Muscle of leg (tissue), 16 donors: ENCODE results near the gene STX8. TPM values are rescaled to one million over a fixed set of nuclear protein-coding genes. Genes with fewer than 3 reads are reported as not detected.
"Not testable (repeated sequence)": the region's sequence is repeated elsewhere in the genome, so short reads cannot be mapped to it uniquely, and the experiment has no call there.

Source experiments
- DNase-seq: peaks from one replicate; pipeline ENCODE4 v3.0.0; 2013
- H3K27ac ChIP-seq: one replicate; pipeline ENCODE4 v1.5.1; 2013; ENCODE audit warnings: mild to moderate bottlenecking, low read length, control low read depth
- H3K27me3 ChIP-seq: one replicate; pipeline ENCODE4 v1.6.1; 2013; ENCODE audit warnings: low read length; ENCODE audit not compliant: control insufficient read depth, insufficient read depth
- H3K36me3 ChIP-seq: one replicate; pipeline ENCODE4 v1.6.1; 2013; ENCODE audit warnings: low read length; ENCODE audit not compliant: control insufficient read depth, insufficient read depth
- H3K4me1 ChIP-seq: one replicate; pipeline ENCODE4 v1.6.1; 2013; ENCODE audit warnings: low read length; ENCODE audit not compliant: control insufficient read depth, insufficient read depth
- H3K4me3 ChIP-seq: one replicate; pipeline ENCODE4 v1.5.1; 2013; ENCODE audit warnings: low read length, control low read depth
- H3K9me3 ChIP-seq: replicated peaks from 2 replicates; pipeline ENCODE4 v1.6.1; 2013; ENCODE audit warnings: low read depth, low read length; ENCODE audit not compliant: control insufficient read depth
- WGBS: methylation state at CpG from one replicate; pipeline ENCODE4 v1.1.5; 2013; ENCODE audit warnings: missing lambda C conversion rate; ENCODE audit not compliant: insufficient coverage; 5-methylcytosine and 5-hydroxymethylcytosine counted together
- long read RNA-seq, 11 donors: transcript quantifications; one replicate each; lab custom pipeline, GENCODE V29; 2026
- polyA plus RNA-seq, 8 donors: library from polyadenylated mRNA; unstranded; fragments of 120-200 nt; gene quantifications; one replicate each; pipeline versions ENCODE4 v1.2.1 to v1.2.3, GENCODE V29; 2013; ENCODE audit warnings: inconsistent platforms in 1 of 8, low replicate concordance in 1 of 8; ENCODE audit not compliant: insufficient read length in 8 of 8, insufficient read depth in 1 of 8
- total RNA-seq: library from RNA; stranded (reverse); fragments of 120-200 nt; gene quantifications from one replicate; pipeline ENCODE4 v1.2.4, GENCODE V29; 2013

Gene STX8, protein sequence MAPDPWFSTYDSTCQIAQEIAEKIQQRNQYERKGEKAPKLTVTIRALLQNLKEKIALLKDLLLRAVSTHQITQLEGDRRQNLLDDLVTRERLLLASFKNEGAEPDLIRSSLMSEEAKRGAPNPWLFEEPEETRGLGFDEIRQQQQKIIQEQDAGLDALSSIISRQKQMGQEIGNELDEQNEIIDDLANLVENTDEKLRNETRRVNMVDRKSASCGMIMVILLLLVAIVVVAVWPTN
- 68.8 TPM for total RNA-seq
- 10 to 100 TPM; 39.1 to 59.4 (median 44.8) TPM for polyA plus RNA-seq
- long read RNA-seq, donor 1, transcript STX8-201 (8 exons, 1,246 nt): major isoform, 8 of 9 reads
- long read RNA-seq, donor 1, partial matches to known transcripts: 0 of 9 reads
- long read RNA-seq, donor 1, other reads (novel, unspliced or antisense): 0 of 9 reads
- long read RNA-seq, donor 2, partial matches to known transcripts: 0 of 1 reads
- long read RNA-seq, donor 2, other reads (novel, unspliced or antisense): 0 of 1 reads
- long read RNA-seq, donor 3, transcript STX8-201 (8 exons, 1,246 nt): major isoform, 17 of 20 reads
- long read RNA-seq, donor 3, partial matches to known transcripts: 0 of 20 reads
- long read RNA-seq, donor 3, other reads (novel, unspliced or antisense): 0 of 20 reads
- long read RNA-seq, donor 4, transcript STX8-201 (8 exons, 1,246 nt): major isoform, 14 of 14 reads
- long read RNA-seq, donor 4, partial matches to known transcripts: 0 of 14 reads
- long read RNA-seq, donor 4, other reads (novel, unspliced or antisense): 0 of 14 reads
- long read RNA-seq, donor 5, transcript STX8-201 (8 exons, 1,246 nt): major isoform, 33 of 45 reads
- long read RNA-seq, donor 5, partial matches to known transcripts: 8 of 45 reads
- long read RNA-seq, donor 5, other reads (novel, unspliced or antisense): 0 of 45 reads
- long read RNA-seq, donor 6, transcript STX8-201 (8 exons, 1,246 nt): major isoform, 39 of 56 reads
- long read RNA-seq, donor 6, transcript STX8-212 (6 exons, 638 nt): minor isoform, 5 of 56 reads
- long read RNA-seq, donor 6, partial matches to known transcripts: 10 of 56 reads
- long read RNA-seq, donor 6, other reads (novel, unspliced or antisense): 0 of 56 reads
- long read RNA-seq, donor 7, transcript STX8-201 (8 exons, 1,246 nt): major isoform, 17 of 30 reads
- long read RNA-seq, donor 7, partial matches to known transcripts: 9 of 30 reads
- long read RNA-seq, donor 7, other reads (novel, unspliced or antisense): 0 of 30 reads
- long read RNA-seq, donor 8, transcript STX8-201 (8 exons, 1,246 nt): major isoform, 18 of 27 reads
- long read RNA-seq, donor 8, partial matches to known transcripts: 7 of 27 reads
- long read RNA-seq, donor 8, other reads (novel, unspliced or antisense): 0 of 27 reads
- long read RNA-seq, donor 9, transcript STX8-201 (8 exons, 1,246 nt): major isoform, 11 of 11 reads
- long read RNA-seq, donor 9, partial matches to known transcripts: 0 of 11 reads
- long read RNA-seq, donor 9, other reads (novel, unspliced or antisense): 0 of 11 reads
- long read RNA-seq, donor 10, transcript STX8-201 (8 exons, 1,246 nt): major isoform, 28 of 38 reads
- long read RNA-seq, donor 10, partial matches to known transcripts: 5 of 38 reads
- long read RNA-seq, donor 10, other reads (novel, unspliced or antisense): 0 of 38 reads
- long read RNA-seq, donor 11, transcript STX8-201 (8 exons, 1,246 nt): major isoform, 16 of 26 reads
- long read RNA-seq, donor 11, partial matches to known transcripts: 6 of 26 reads
- long read RNA-seq, donor 11, other reads (novel, unspliced or antisense): 0 of 26 reads

DNA sequence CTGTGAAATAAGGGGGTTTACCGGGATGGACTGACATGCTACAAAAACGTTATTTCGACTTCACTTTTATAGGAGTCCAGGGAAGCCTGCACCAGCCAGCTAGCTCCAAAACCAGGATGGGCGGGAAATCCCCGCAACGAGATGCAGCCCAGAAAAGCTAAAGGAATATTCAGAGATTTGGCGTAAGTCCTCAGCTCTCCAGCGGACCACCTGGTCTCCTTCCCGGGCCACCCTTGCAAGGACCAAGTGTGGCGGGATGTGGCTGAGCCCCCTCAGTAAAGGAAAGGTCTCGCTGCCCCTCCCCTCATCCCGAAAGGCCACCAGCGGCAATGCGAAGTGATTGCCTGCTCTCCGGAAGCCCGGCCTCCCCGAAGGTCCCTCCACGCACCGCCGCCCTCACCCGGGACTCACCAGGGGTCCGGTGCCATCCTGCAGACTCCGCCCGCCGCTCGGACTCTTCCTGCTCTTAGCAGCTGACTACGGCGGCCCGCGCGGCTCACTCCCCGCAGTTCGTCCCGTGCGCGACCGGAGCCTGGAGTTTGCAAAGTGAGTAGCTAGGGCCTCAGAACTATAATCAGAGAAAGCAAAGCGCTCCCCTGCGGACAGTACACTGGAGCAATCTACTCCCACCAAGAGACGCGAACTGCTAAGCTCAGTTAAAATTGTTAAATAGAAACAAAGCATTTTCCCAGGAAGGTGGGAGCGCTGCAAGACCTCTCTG, at the start of gene STX8:
Gene STX8 (minus strand): TSS at position 440 of the 721 bp plus-strand sequence. CDS start 12 bp downstream, at position 428.
- Histone ChIP-seq H3K9me3 (no peaks in the 10 kb centered on the region), H3K27me3 (no peaks in the 10 kb centered on the region), H3K36me3 (peaks cover under 1% of the 10 kb centered on the region), H3K27ac (peak within 1 kb of the TSS; percentile 31), H3K4me3 (peak within 1 kb of the TSS; percentile 81), H3K4me1 (peaks cover 7% of the 10 kb centered on the region)
- WGBS: 0% methylated on average over 38 of the region's 42 CpGs
- peak; percentile 94 for DNase-seq

DNA sequence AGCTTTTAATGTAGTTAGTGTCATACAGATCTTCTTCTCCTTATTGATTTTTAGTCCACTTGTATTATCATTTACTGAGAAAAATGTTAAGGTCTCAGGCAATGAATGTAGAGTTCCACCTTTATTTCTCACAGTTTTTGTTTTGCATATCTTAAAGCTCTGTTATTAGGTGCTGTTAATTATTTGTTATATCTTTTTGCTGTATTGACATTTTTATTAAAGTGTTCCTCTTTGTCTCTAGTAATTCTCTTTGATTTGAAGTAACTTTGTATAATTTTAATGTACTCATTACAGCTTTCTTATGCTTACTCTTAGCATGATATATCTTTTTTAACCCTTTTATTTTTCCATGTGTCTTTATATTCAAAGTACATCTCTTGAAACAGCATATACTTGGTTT, 47.3 kb upstream of the STX8 start:
- H3K36me3 ChIP-seq: no peaks in the 10 kb centered on the region
- no peaks in the 10 kb centered on the region for H3K27me3 ChIP-seq
- H3K4me1 ChIP-seq: no peaks in the 10 kb centered on the region
- H3K27ac ChIP-seq: no peak overlapping the region
- H3K9me3 ChIP-seq: peaks cover 15% of the 10 kb centered on the region
- no peak for DNase-seq
- no peak overlapping the region for H3K4me3 ChIP-seq

DNA sequence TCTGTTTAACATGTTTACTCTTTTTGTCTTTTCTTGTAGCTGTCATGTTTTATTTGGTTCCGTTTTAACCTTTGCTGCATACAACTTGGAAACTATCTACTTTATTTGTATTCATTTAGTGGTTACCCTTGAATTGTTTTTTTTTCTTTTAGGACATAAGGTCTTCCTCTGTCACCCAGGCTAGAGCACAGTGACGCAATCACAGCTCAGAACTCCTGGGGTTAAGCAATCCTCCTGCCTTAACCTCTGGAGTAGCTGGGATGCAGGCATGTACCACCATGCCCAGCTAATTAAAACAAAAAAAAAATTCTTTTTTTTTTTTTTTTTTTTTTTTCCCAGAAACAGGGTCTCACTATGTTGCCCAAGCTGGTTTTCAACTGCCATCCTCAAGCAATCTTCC, 39.9 kb upstream of the STX8 start:
- Histone ChIP-seq H3K36me3 (no peaks in the 10 kb centered on the region), H3K27ac (no peak overlapping the region), H3K9me3 (no peaks in the 10 kb centered on the region), H3K27me3 (no peaks in the 10 kb centered on the region), H3K4me1 (no peaks in the 10 kb centered on the region), H3K4me3 (no peak overlapping the region)
- DNase-seq: no peak
- WGBS: no CpG with 5 or more reads among the region's 2 CpGs

DNA sequence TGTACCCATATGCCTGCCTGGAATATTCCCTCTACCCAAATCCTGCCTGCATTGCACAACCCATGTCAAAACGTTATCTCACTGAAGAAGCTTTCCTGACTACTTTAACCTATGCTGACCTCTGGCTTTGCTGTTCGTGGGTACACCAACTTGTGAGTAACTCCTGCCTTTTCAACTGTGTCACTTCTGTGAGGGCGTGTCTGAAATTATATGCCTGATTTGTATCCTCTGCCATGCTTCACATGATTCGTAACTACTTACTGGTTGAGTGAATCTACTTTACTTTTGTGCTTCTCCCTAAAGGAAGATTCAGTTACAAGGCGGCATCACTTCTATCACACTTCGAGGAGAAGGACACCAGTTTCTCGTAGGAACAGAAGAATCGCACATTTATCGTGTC, 36.4 kb upstream of the STX8 start:
- Histone ChIP-seq H3K27me3 (no peaks in the 10 kb centered on the region), H3K9me3 (no peaks in the 10 kb centered on the region), H3K4me3 (no peak overlapping the region), H3K27ac (no peak overlapping the region), H3K36me3 (no peaks in the 10 kb centered on the region), H3K4me1 (no peaks in the 10 kb centered on the region)
- no peak for DNase-seq
- 63% methylated on average over 6 of the region's 9 CpGs for WGBS

DNA sequence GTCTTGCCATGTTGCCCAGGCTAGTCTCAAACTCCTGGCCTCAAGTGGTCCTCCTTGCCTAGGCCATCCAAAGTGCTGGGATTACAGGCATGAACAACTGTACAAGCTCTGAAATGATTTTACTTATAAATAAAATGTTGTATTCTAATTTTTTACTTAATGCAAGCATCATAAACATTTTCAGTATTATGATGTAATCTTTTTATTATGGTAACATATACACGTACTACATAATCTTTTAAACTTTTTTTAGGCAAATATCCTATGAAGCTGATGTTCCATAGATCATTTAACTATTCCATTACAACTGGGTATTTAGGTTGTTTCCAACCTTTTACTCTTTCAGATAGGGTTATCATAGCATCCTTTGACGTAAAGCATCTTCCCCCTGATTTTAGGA, 35.9 kb upstream of the STX8 start:
- no peaks in the 10 kb centered on the region for H3K27me3 ChIP-seq
- no peak overlapping the region for H3K4me3 ChIP-seq
- H3K9me3 ChIP-seq: no peaks in the 10 kb centered on the region
- WGBS: no CpG with 5 or more reads among the region's 2 CpGs
- no peak for DNase-seq
- H3K36me3 ChIP-seq: no peaks in the 10 kb centered on the region
- no peak overlapping the region for H3K27ac ChIP-seq
- no peaks in the 10 kb centered on the region for H3K4me1 ChIP-seq

DNA sequence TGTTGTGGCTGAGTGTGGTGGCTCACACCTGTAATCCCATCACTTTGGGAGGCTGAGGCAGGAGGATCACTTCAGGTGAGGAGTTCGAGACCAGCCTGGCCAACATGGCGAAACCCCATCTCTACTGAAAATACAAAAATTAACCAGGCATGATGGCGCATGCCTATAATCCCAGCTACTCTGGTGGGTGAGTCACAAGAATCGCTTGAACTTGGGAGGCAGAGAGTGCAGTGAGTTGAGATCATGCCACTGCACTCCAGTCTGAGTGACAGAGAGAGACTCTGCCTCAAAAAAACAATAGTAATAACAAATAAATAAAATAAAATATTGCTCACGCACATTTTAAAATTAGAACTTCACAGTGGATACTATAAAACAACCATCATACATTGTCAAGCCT, 31.4 kb upstream of the STX8 start:
- not testable (repeated sequence) for H3K27me3 ChIP-seq
- no CpG with 5 or more reads among the region's 5 CpGs for WGBS

DNA sequence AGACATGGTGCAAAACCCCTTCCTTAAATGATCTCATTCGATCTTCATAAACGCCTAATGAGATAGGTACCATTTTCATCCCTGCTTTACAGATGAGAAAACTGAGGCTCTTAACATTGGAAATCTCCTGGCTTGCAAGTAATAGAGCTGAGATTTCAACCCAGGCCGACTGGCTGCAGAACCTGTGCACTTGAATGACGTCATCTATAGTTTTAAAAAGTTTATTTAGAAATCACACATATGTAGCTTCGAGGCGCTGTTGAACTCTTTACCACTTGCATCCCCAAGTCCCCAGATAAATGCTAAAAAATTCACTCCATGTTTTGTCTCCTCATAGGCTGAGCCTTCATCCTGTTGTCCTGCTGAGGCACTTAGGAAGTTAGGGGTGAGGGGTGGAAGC, 30.8 kb upstream of the STX8 start:
- Histone ChIP-seq H3K9me3 (no peaks in the 10 kb centered on the region), H3K27ac (no peak overlapping the region), H3K36me3 (no peaks in the 10 kb centered on the region), H3K27me3 (no peaks in the 10 kb centered on the region), H3K4me1 (no peaks in the 10 kb centered on the region), H3K4me3 (no peak overlapping the region)
- no peak for DNase-seq
- WGBS: 71% methylated on average over 1 of the region's 6 CpGs

More for the DNA sequence above, 31.4 kb upstream of the STX8 start:
- not testable (repeated sequence) for H3K36me3 ChIP-seq, H3K4me3 ChIP-seq, H3K9me3 ChIP-seq, H3K27ac ChIP-seq, DNase-seq, H3K4me1 ChIP-seq

DNA sequence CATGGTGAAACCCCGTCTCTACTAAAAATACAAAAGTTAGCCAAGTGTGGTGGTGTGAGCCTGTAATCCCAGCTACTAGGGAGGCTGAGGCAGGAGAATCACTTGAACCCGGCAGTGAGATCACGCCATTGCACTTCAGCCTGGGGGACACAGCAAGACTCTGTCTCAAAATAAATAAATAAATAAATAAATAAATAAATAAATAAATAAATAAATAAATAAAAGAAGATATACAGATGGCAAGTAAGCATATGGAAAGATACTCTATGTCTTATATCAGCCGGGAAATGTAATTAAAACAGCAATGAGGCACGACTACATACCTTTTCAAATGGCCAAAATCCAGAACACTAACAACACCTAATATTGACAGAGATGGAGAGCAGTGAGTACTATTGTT, 29.0 kb upstream of the STX8 start:
- not testable (repeated sequence) for H3K9me3 ChIP-seq, H3K27ac ChIP-seq, H3K27me3 ChIP-seq, H3K4me3 ChIP-seq, DNase-seq, H3K36me3 ChIP-seq, H3K4me1 ChIP-seq
- WGBS: no CpG with 5 or more reads among the region's 5 CpGs

DNA sequence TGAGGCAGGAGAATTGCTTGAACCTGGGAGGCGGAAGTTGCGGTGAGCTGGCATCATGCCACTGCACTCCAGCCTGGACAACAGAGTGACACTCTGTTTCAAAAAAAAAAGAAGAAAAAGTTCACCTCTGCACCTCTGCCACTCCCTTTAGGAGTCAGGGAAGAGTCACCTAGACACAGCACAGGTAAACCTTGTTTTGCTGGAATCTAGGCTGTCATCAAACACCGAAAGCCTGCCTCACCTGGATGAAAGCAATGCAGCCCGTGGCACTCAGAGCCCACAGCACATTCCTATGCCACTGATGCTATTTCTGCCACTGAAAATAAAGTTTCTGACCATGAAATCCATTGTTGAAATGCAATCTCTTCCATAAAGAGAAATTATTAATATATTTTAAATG, 23.0 kb upstream of the STX8 start:
- Histone ChIP-seq H3K27me3 (peaks cover 2% of the 10 kb centered on the region), H3K9me3 (no peaks in the 10 kb centered on the region), H3K4me1 (no peaks in the 10 kb centered on the region), H3K4me3 (no peak overlapping the region), H3K27ac (no peak overlapping the region), H3K36me3 (no peaks in the 10 kb centered on the region)
- 100% methylated on average over 1 of the region's 4 CpGs for WGBS
- no peak for DNase-seq
